NCI-H2227 (cell line): ENCODE measurements around the gene CLIC5.

Experiments used
- DNase-seq: peaks from one replicate; lab custom pipeline; 2025; ENCODE audit not compliant: unreplicated experiment; lab: John Stamatoyannopoulos, UW

CLIC5 gene

GRCh38 chr6:45851034-45851400 is 164.6 kb downstream of the CLIC5 start:
- no peak for DNase-seq

- no peak for DNase-seq
Observed at GRCh38 chr6:45850378-45851033, 165.2 kb downstream of the CLIC5 start.

- no peak for DNase-seq
Observed at GRCh38 chr6:45845567-45845966, 170.1 kb downstream of the CLIC5 start.

GRCh38 chr6:45844986-45845385 is 170.7 kb downstream of the CLIC5 start:
- DNase-seq = no peak

GRCh38 chr6:45843848-45844521 is 171.7 kb downstream of the CLIC5 start:
- no peak for DNase-seq

- DNase-seq = no peak
Observed at GRCh38 chr6:45841062-45841461, 174.6 kb downstream of the CLIC5 start.

GRCh38 chr6:45838996-45839395 is 176.7 kb downstream of the CLIC5 start:
- no peak for DNase-seq

GRCh38 chr6:45838451-45838850 is 177.2 kb downstream of the CLIC5 start:
- DNase-seq = no peak

GRCh38 chr6:45837541-45838200 is 178.0 kb downstream of the CLIC5 start:
- no peak for DNase-seq

- DNase-seq = no peak
Observed at GRCh38 chr6:45836984-45837383, 178.7 kb downstream of the CLIC5 start.

GRCh38 chr6:45836438-45836824 is 179.2 kb downstream of the CLIC5 start:
- DNase-seq = no peak

GRCh38 chr6:45835721-45836437 is 179.8 kb downstream of the CLIC5 start:
- DNase-seq = no peak

- DNase-seq = no peak
Observed at GRCh38 chr6:45832063-45832462, 183.6 kb downstream of the CLIC5 start.
